Mesenchymal stem cell (in vitro differentiated cells and primary cell): Measurements from ENCODE around the gene CEP55.

ENCODE experiments used
- DNase-seq: peaks from one replicate; pipeline ENCODE4 v3.0.0-alpha.2; 2013
- H2AFZ ChIP-seq: one replicate; pipeline ENCODE4 v1.6.1; 2013; ENCODE audit warnings: low read depth, mild to moderate bottlenecking, control low read depth, inconsistent platforms, low read length, moderate library complexity
- H2AK5ac ChIP-seq: 2 replicates; pipeline ENCODE4 v1.6.1; 2013; ENCODE audit warnings: low read length, moderate library complexity, mild to moderate bottlenecking, inconsistent platforms; ENCODE audit not compliant: severe bottlenecking
- H2BK120ac ChIP-seq: one replicate; pipeline ENCODE4 v1.6.1; 2013; ENCODE audit warnings: low read depth, mild to moderate bottlenecking, inconsistent platforms, low read length, moderate library complexity
- H2BK12ac ChIP-seq, 2 experiments: one replicate each; pipeline ENCODE4 v1.6.1; 2013; ENCODE audit warnings: inconsistent platforms in 2 of 2, low read length in 2 of 2, mild to moderate bottlenecking in 2 of 2, moderate library complexity in 2 of 2, control low read depth in 1 of 2
- H2BK15ac ChIP-seq: one replicate; pipeline ENCODE4 v1.6.1; 2013; ENCODE audit warnings: mild to moderate bottlenecking, low read depth, inconsistent platforms; ENCODE audit not compliant: poor library complexity, severe bottlenecking
- H2BK5ac ChIP-seq: 2 replicates; pipeline ENCODE4 v1.6.1; 2013; ENCODE audit warnings: low read depth, mild to moderate bottlenecking, low read length, control low read depth, inconsistent platforms; ENCODE audit not compliant: poor library complexity, severe bottlenecking
- H3K14ac ChIP-seq, 2 experiments: one replicate each; pipeline ENCODE4 v1.6.1; 2013; ENCODE audit warnings: inconsistent platforms in 2 of 2, low read length in 2 of 2, control low read depth in 1 of 2, mild to moderate bottlenecking in 1 of 2, moderate library complexity in 1 of 2
- H3K18ac ChIP-seq, 2 experiments: one replicate each; pipeline ENCODE4 v1.6.1; 2013; ENCODE audit warnings: inconsistent platforms in 2 of 2, low read length in 2 of 2, control low read depth in 1 of 2, low read depth in 1 of 2, mild to moderate bottlenecking in 1 of 2
- H3K23ac ChIP-seq, 2 experiments: one replicate each; pipeline ENCODE4 v1.6.1; 2013; ENCODE audit warnings: inconsistent platforms in 2 of 2, low read length in 2 of 2, mild to moderate bottlenecking in 2 of 2, moderate library complexity in 2 of 2, control low read depth in 1 of 2
- H3K27ac ChIP-seq: 2 replicates; pipeline ENCODE4 v1.5.1; 2013; ENCODE audit warnings: mild to moderate bottlenecking, moderate library complexity, low read length, control low read depth, inconsistent platforms; ENCODE audit not compliant: poor library complexity, severe bottlenecking
- H3K27me3 ChIP-seq, 2 experiments: 2 replicates each; pipeline versions ENCODE4 v1.6.1 to v1.7.0; 2013; ENCODE audit warnings: low read length in 2 of 2, mild to moderate bottlenecking in 2 of 2, moderate library complexity in 2 of 2, control low read depth in 1 of 2, inconsistent platforms in 1 of 2; ENCODE audit not compliant: control insufficient read depth in 1 of 2, insufficient read depth in 1 of 2
- H3K36me3 ChIP-seq, 2 experiments: 2 replicates each; pipeline versions ENCODE4 v1.6.1 to v1.7.0; 2013; ENCODE audit warnings: low read length in 2 of 2, control low read depth in 1 of 2, inconsistent platforms in 1 of 2, low read depth in 1 of 2, mild to moderate bottlenecking in 1 of 2; ENCODE audit not compliant: insufficient read depth in 2 of 2, control insufficient read depth in 1 of 2
- H3K4ac ChIP-seq, 2 experiments: one replicate each; pipeline ENCODE4 v1.6.1; 2013; ENCODE audit warnings: inconsistent platforms in 2 of 2, low read length in 2 of 2, mild to moderate bottlenecking in 2 of 2, moderate library complexity in 2 of 2, control low read depth in 1 of 2, low read depth in 1 of 2
- H3K4me1 ChIP-seq: 2 replicates; pipeline ENCODE4 v1.6.1; 2013; ENCODE audit warnings: low read depth, low read length, control low read depth; ENCODE audit not compliant: control insufficient read depth, insufficient read depth
- H3K4me2 ChIP-seq: 2 replicates; pipeline ENCODE4 v1.6.1; 2013; ENCODE audit warnings: low read length, mild to moderate bottlenecking, inconsistent platforms; ENCODE audit not compliant: poor library complexity, severe bottlenecking
- H3K4me3 ChIP-seq, 2 experiments: 2 replicates each; pipeline versions ENCODE4 v1.5.1 to v1.7.0; 2013; ENCODE audit warnings: low read length in 2 of 2, mild to moderate bottlenecking in 2 of 2, control low read depth in 1 of 2, low read depth in 1 of 2; ENCODE audit not compliant: insufficient read depth in 1 of 2
- H3K79me1 ChIP-seq: replicated peaks from 2 replicates; pipeline ENCODE4 v1.6.1; 2013; ENCODE audit warnings: mild to moderate bottlenecking, control low read depth, low read length, inconsistent platforms; ENCODE audit not compliant: poor library complexity, severe bottlenecking
- H3K9ac ChIP-seq: 2 replicates; pipeline ENCODE4 v1.7.0; 2013; ENCODE audit warnings: mild to moderate bottlenecking, low read length, moderate library complexity
- H3K9me3 ChIP-seq: 2 replicates; pipeline ENCODE4 v1.7.0; 2013; ENCODE audit warnings: mild to moderate bottlenecking, low read length; ENCODE audit not compliant: control insufficient read depth
- H4K8ac ChIP-seq: one replicate; pipeline ENCODE4 v1.6.1; 2013; ENCODE audit warnings: inconsistent platforms, mild to moderate bottlenecking, low read length, moderate library complexity
- H4K91ac ChIP-seq: one replicate; pipeline ENCODE4 v1.6.1; 2013; ENCODE audit warnings: mild to moderate bottlenecking, low read length, inconsistent platforms
- WGBS: methylation state at CpG from one replicate; pipeline ENCODE4 v1.1.7; 2013; ENCODE audit warnings: mixed read lengths; 5-methylcytosine and 5-hydroxymethylcytosine counted together

CEP55 gene

DNA sequence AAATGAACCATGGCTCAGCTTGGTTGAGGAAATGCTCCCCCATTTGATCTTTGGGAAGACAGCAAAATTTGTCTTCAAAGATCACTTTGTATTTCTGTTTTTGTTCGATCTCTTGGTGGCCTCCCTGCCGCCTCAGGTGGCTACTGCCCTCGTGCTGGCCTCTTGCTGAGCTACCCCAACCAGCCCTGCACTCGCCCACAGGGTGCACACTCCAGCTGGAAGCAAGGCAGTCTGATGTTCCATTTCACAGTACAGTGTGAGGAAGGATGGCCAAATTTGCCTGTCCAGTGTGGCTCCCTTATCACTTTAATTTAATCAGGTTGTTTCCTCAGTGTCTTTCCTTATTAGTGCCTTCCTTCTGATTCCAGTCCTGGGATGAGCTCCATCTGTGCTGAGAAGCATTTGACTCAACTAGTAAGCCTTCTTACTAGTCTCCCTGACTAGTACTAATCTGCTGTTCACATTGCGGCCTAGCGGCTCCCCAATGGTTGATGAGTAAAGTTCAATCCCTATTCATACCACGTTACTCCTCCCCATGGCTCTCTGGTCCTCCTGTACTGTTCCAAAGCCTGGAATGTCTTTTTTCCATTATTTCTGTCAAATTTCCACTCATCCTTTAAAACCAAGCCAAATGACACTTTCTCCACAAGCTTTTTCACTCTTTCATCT lies 22.5 kb upstream of the CEP55 start:
- H3K36me3 ChIP-seq: peaks cover 16 to 53% of the 10 kb centered on the region in 2 experiments
- H3K79me1 ChIP-seq: no peaks in the 10 kb centered on the region
- peak overlapping the region in 1 of 2 experiments; percentile 46 for H2BK12ac ChIP-seq
- H4K8ac ChIP-seq: peak overlapping the region; percentile 59
- no peak overlapping the region for H3K14ac ChIP-seq
- H3K9ac ChIP-seq: peak overlapping the region; percentile 34
- no peak for DNase-seq
- H2BK5ac ChIP-seq: no peak overlapping the region
- peak overlapping the region; percentile 28 for H3K27ac ChIP-seq
- peak overlapping the region in 1 of 2 experiments; percentile 6 for H3K4ac ChIP-seq
- H2BK120ac ChIP-seq: no peak overlapping the region
- peaks cover 19% of the 10 kb centered on the region for H3K4me1 ChIP-seq
- H2BK15ac ChIP-seq: no peak overlapping the region
- peak overlapping the region; percentile 72 to 86 for H3K18ac ChIP-seq
- WGBS: 84% methylated on average over 7 of the region's 7 CpGs
- H2AK5ac ChIP-seq: peak overlapping the region; percentile 11
- no peak overlapping the region for H2AFZ ChIP-seq
- H3K27me3 ChIP-seq: no peaks in the 10 kb centered on the region
- H4K91ac ChIP-seq: peak overlapping the region; percentile 95
- H3K4me3 ChIP-seq: no peak overlapping the region
- H3K4me2 ChIP-seq: no peak overlapping the region
- no peaks in the 10 kb centered on the region for H3K9me3 ChIP-seq
- H3K23ac ChIP-seq: no peak overlapping the region

DNA sequence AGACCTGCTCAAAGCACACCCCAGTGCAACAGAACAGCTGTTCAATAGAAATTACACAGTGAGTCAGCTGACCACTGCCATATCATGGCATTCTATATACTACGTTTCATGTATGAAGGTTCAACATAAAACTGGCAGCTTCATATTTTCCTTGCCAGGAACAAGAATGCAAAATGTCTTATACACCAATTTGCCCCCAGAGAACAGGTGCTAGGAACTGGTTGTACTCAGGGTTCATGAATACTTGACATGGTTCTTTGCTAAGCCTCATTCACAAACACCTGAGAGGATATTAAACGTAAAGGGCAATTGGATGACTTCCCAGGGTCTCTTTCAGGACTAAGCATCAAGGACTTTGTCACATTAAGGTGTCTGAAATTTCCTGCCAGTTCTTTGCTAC lies 21.2 kb upstream of the CEP55 start:
- Histone ChIP-seq H2BK5ac (no peak overlapping the region), H3K4ac (peak overlapping the region in 1 of 2 experiments; percentile 21), H3K36me3 (peaks cover 7 to 54% of the 10 kb centered on the region in 2 experiments), H2BK15ac (no peak overlapping the region), H3K23ac (no peak overlapping the region), H3K79me1 (no peaks in the 10 kb centered on the region), H3K4me1 (peaks cover 14% of the 10 kb centered on the region), H3K9me3 (no peaks in the 10 kb centered on the region), H2AK5ac (peak overlapping the region; percentile 85), H3K9ac (peak overlapping the region; percentile 47), H3K4me2 (no peak overlapping the region), H3K14ac (no peak overlapping the region), H4K8ac (no peak overlapping the region), H2BK120ac (no peak overlapping the region), H3K18ac (peak overlapping the region in 1 of 2 experiments; percentile 5), H3K27ac (peak overlapping the region; percentile 69), H2AFZ (no peak overlapping the region), H2BK12ac (no peak overlapping the region), H3K4me3 (no peak overlapping the region), H3K27me3 (no peaks in the 10 kb centered on the region), H4K91ac (no peak overlapping the region)
- no peak for DNase-seq
- WGBS: 85% methylated on average over 2 of the region's 2 CpGs

DNA sequence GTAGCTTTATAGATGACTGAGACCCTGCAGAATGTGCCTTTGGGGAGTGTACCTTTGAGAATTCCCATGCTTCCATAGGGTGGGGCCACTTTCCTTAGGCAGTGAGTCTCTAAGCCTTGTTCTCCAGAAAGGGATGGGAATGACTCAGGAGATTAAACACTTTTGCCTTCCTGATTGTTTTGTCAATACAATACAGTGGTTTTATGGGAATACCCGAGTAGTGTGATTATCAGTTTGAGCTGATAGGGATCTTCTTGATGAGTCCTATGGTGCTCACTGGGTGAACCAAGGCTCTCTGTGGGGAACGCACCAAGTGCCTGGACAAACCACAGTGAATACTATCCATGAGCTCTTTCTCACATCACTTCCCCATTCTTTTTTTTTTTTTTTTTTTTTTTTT lies 20.5 kb upstream of the CEP55 start:
- Histone ChIP-seq H3K9me3 (no peaks in the 10 kb centered on the region), H3K18ac (peak overlapping the region in 1 of 2 experiments; percentile 72), H3K14ac (no peak overlapping the region), H4K8ac (peak overlapping the region; percentile 45), H3K4me3 (peak overlapping the region in 1 of 2 experiments; percentile 36), H3K4ac (peak overlapping the region in 1 of 2 experiments; percentile 59), H3K79me1 (no peaks in the 10 kb centered on the region), H2BK15ac (no peak overlapping the region), H2BK5ac (no peak overlapping the region), H2BK12ac (peak overlapping the region in 1 of 2 experiments; percentile 77), H3K27me3 (no peaks in the 10 kb centered on the region), H3K4me1 (peaks cover 14% of the 10 kb centered on the region), H3K4me2 (no peak overlapping the region), H3K36me3 (peaks cover 7 to 54% of the 10 kb centered on the region in 2 experiments), H2AK5ac (peak overlapping the region; percentile 74), H3K23ac (no peak overlapping the region), H3K9ac (peak overlapping the region; percentile 47), H3K27ac (peak overlapping the region; percentile 69), H2AFZ (no peak overlapping the region), H4K91ac (no peak overlapping the region), H2BK120ac (no peak overlapping the region)
- peak; percentile 56 for DNase-seq
- WGBS: 50% methylated on average over 1 of the region's 2 CpGs

DNA sequence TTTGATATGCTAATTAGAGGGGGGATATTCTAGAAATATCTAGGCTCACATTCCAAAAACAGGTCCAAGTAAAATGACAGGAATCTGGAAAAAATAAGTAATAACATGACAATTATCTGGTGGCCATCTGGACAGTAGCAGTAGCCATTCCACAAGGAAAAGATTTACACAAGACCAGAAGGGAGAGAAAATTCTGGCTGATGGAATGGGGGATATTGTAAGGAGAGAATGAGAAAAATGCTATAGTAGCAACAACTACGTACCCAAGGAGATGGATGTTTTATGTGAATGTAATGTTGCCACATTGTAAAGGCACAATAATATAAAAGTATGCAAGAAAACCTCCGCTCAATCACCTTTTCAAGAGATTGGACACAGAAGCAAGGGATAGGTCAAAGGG lies 19.7 kb upstream of the CEP55 start:
- Histone ChIP-seq H2BK120ac (no peak overlapping the region), H3K79me1 (no peaks in the 10 kb centered on the region), H2BK15ac (no peak overlapping the region), H3K23ac (no peak overlapping the region), H3K4me3 (no peak overlapping the region), H4K8ac (no peak overlapping the region), H3K18ac (no peak overlapping the region), H3K4ac (no peak overlapping the region), H2AFZ (no peak overlapping the region), H2BK12ac (no peak overlapping the region), H3K9me3 (no peaks in the 10 kb centered on the region), H3K4me2 (peak overlapping the region; percentile 13), H3K14ac (no peak overlapping the region), H3K27ac (peak overlapping the region; percentile 14), H2BK5ac (no peak overlapping the region), H3K27me3 (no peaks in the 10 kb centered on the region), H2AK5ac (no peak overlapping the region), H3K4me1 (peaks cover 12% of the 10 kb centered on the region), H4K91ac (no peak overlapping the region), H3K36me3 (peaks cover 7 to 54% of the 10 kb centered on the region in 2 experiments), H3K9ac (peak overlapping the region; percentile 63)
- DNase-seq: no peak
- 100% methylated on average over 1 of the region's 2 CpGs for WGBS
